ENCODE data around the gene PTPRG.

DNA sequence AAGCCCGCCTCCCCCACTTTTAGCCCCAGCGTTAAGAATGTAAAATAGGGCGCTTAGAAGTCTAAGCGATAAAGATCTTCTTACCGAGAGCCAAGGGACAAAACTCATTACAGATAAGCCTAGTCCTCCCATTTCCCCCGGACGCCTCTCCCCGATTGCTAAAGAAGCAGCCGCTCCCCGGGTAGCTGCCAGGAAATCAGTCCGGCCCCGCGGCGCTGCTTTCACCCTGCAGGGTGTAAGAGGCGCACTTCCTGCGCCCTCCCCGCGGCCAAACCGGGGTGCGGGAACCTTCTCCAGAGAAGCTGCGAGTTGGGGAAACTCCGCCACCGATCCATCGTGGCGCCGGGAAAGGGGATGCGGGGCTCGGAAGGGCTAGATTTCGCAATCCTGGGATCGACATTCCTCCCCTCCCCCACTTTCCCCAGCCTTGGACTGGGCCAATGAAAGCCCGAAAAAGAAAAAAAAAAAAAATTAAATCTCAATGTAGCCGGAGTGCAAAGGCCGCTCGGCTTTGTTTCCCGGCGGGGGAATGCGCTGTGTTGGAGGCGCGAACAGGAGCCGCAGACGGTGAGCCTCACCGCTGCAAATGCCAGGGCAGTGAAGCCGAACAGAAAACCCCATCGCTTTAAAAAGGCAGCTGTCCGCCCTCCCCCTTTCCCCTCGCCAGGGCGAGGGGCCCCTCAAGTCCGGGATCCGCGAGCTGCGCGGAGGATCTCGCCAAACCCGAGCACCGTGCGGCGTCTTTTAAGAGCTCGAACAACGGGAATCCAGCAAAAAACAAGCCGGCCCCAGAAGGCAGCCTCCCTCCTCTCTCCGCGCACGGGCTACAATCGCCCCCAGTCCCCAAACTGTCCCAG lies 626 bp upstream of the PTPRG start:
- TF ChIP-seq ZNF274 (IDR thresholded peaks at IDR 0.05; ENCODE audit: low read depth, low read length) (no peak), EZH2phosphoT487 (IDR thresholded peaks at IDR 0.05; ENCODE audit: borderline replicate concordance) (no peak), RAD21 (IDR thresholded peaks at IDR 0.05; ENCODE audit: low read depth) (no peak; the same call in 1 of the 2 replicates), SP1 (IDR thresholded peaks at IDR 0.05; ENCODE audit: low read depth) (0 out of 2 replicates have a peak, but pooled peaks have one; percentile 6), SIN3A (IDR thresholded peaks at IDR 0.05; ENCODE audit: low read depth) (no peak), YY1 (IDR thresholded peaks at IDR 0.05; ENCODE audit: extremely low read depth, insufficient replicate concordance, low read depth, low read length) (peak; percentile 12), POLR2A (IDR thresholded peaks at IDR 0.05; ENCODE audit: borderline replicate concordance, extremely low read depth, insufficient read depth, insufficient read length) (peak; percentile 24), CEBPB (IDR thresholded peaks at IDR 0.05; ENCODE audit: low read depth) (peak; percentile 96), EZH2 (IDR thresholded peaks at IDR 0.05) (no peak)
- TF ChIP-seq, protein P1, sequence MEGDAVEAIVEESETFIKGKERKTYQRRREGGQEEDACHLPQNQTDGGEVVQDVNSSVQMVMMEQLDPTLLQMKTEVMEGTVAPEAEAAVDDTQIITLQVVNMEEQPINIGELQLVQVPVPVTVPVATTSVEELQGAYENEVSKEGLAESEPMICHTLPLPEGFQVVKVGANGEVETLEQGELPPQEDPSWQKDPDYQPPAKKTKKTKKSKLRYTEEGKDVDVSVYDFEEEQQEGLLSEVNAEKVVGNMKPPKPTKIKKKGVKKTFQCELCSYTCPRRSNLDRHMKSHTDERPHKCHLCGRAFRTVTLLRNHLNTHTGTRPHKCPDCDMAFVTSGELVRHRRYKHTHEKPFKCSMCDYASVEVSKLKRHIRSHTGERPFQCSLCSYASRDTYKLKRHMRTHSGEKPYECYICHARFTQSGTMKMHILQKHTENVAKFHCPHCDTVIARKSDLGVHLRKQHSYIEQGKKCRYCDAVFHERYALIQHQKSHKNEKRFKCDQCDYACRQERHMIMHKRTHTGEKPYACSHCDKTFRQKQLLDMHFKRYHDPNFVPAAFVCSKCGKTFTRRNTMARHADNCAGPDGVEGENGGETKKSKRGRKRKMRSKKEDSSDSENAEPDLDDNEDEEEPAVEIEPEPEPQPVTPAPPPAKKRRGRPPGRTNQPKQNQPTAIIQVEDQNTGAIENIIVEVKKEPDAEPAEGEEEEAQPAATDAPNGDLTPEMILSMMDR (IDR thresholded peaks at IDR 0.05 in 2 of 3, conservative IDR thresholded peaks at IDR 0.05 in 1 of 3; ENCODE audit: borderline replicate concordance in 1 of 3, insufficient read depth in 1 of 3, low read depth in 2 of 3, low read length in 2 of 3) = peak in 1 of 3 experiments; percentile 14; a peak in 1 of 6 replicates
- TF ChIP-seq, protein P2, sequence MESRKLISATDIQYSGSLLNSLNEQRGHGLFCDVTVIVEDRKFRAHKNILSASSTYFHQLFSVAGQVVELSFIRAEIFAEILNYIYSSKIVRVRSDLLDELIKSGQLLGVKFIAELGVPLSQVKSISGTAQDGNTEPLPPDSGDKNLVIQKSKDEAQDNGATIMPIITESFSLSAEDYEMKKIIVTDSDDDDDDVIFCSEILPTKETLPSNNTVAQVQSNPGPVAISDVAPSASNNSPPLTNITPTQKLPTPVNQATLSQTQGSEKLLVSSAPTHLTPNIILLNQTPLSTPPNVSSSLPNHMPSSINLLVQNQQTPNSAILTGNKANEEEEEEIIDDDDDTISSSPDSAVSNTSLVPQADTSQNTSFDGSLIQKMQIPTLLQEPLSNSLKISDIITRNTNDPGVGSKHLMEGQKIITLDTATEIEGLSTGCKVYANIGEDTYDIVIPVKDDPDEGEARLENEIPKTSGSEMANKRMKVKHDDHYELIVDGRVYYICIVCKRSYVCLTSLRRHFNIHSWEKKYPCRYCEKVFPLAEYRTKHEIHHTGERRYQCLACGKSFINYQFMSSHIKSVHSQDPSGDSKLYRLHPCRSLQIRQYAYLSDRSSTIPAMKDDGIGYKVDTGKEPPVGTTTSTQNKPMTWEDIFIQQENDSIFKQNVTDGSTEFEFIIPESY (IDR thresholded peaks at IDR 0.05; ENCODE audit: extremely low read depth, insufficient replicate concordance, low read length) = no peak
- TF ChIP-seq, protein P3, sequence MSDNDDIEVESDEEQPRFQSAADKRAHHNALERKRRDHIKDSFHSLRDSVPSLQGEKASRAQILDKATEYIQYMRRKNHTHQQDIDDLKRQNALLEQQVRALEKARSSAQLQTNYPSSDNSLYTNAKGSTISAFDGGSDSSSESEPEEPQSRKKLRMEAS (IDR thresholded peaks at IDR 0.05) = no peak
